ENCODE results near the gene ARHGAP44.

Gene ARHGAP44

GRCh38 chr17:12812877-12813276 is 23.6 kb downstream of the ARHGAP44 start:
- DNase-seq (ENCODE audit: extremely low spot score), result no peak
- CTCF ChIA-PET, result interaction anchor here (1.0 kb wide), 1 partner anchor 12 kb away, joined by 3 read pairs; no protein-coding TSS in a partner anchor
- POLR2A ChIA-PET, result no interaction called here
- TF ChIP-seq, protein P1, sequence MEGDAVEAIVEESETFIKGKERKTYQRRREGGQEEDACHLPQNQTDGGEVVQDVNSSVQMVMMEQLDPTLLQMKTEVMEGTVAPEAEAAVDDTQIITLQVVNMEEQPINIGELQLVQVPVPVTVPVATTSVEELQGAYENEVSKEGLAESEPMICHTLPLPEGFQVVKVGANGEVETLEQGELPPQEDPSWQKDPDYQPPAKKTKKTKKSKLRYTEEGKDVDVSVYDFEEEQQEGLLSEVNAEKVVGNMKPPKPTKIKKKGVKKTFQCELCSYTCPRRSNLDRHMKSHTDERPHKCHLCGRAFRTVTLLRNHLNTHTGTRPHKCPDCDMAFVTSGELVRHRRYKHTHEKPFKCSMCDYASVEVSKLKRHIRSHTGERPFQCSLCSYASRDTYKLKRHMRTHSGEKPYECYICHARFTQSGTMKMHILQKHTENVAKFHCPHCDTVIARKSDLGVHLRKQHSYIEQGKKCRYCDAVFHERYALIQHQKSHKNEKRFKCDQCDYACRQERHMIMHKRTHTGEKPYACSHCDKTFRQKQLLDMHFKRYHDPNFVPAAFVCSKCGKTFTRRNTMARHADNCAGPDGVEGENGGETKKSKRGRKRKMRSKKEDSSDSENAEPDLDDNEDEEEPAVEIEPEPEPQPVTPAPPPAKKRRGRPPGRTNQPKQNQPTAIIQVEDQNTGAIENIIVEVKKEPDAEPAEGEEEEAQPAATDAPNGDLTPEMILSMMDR (IDR thresholded peaks at IDR 0.05; ENCODE audit: control extremely low read depth, extremely low read depth, low read depth, missing control alignments), result no peak

GRCh38 chr17:12813664-12814063 is 24.4 kb downstream of the ARHGAP44 start:
- ChIA-PET CTCF (no interaction called here), POLR2A (no interaction called here)
- TF ChIP-seq, protein P1 (IDR thresholded peaks at IDR 0.05; ENCODE audit: control extremely low read depth, extremely low read depth, low read depth, missing control alignments), result no peak
- no peak for DNase-seq (ENCODE audit: extremely low spot score)

DNA sequence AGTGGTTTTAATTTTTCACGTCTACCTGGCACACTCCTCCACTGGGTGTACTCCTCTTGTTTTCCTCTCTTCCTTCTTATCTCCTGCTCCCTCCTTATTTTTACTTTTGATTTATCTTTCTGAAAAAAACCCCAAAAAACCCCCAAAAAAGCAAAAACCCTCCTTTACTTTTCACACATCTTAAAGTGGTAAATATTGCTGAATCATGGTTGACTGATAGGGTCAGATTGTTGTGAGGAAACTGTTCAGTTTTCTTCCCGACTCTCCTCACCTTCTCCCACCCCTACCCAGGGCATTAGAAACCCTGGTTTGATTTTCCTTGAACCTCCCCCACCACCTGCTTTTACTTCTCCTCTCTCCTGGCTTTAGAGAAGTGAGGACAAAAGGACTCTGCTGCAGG is 25.4 kb downstream of the ARHGAP44 start:
- POLR2A ChIA-PET, result no interaction called here
- no peak for DNase-seq (ENCODE audit: extremely low spot score)

GRCh38 chr17:12815642-12816141 is 26.4 kb downstream of the ARHGAP44 start:
- ChIA-PET CTCF (interaction anchor here (0.9 kb wide), 1 partner anchor 9 kb away, joined by 3 read pairs; no protein-coding TSS in a partner anchor), POLR2A (no interaction called here)
- TF ChIP-seq, protein P1 (IDR thresholded peaks at IDR 0.05; ENCODE audit: control extremely low read depth, extremely low read depth, low read depth, missing control alignments), result no peak
- peak; percentile 60 for DNase-seq (ENCODE audit: extremely low spot score)

More for the DNA sequence above, 25.4 kb downstream of the ARHGAP44 start:
- TF ChIP-seq, protein P1 (IDR thresholded peaks at IDR 0.05; ENCODE audit: control extremely low read depth, extremely low read depth, low read depth, missing control alignments), result no peak
- CTCF ChIA-PET, result no interaction called here

DNA sequence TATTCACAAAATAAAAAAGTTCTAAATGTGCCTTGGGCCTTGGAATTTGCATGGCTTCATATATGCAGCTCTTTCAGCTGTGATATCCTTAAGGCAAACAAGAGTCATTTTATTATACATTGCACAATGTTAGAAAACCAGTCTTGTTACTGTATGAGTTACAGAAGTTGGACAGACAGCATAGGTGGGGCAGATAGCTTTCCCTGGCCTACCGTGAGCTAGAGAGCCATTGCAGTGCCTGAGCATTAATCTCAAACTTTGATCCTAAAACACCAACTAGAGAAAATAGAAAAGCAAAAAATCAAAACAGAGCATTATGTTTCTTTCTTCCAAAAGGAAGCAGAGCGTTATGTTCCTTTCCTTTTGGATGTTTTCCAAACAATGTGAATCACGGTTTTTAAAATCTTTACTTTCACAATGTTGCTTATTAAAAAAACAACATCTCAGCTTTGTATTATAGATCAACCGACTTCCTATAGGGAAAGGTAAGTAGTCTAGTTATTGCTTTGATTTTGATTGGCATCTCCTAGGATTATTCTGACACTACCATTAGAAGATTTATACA is 32.2 kb downstream of the ARHGAP44 start:
- TF ChIP-seq, protein P1 (IDR thresholded peaks at IDR 0.05; ENCODE audit: control extremely low read depth, extremely low read depth, low read depth, missing control alignments), result no peak
- ChIA-PET CTCF (interaction anchor here (0.9 to 1.5 kb wide), 2 partner anchors 42 to 87 kb away, joined by 3 read pairs; no protein-coding TSS in a partner anchor), POLR2A (no interaction called here)

GRCh38 chr17:12826431-12826830 is 37.1 kb downstream of the ARHGAP44 start:
- POLR2A ChIA-PET, result no interaction called here
- TF ChIP-seq, protein P1 (IDR thresholded peaks at IDR 0.05; ENCODE audit: control extremely low read depth, extremely low read depth, low read depth, missing control alignments), result no peak
- CTCF ChIA-PET, result interaction anchor here (1.0 to 1.2 kb wide), 3 partner anchors 18 to 42 kb away, joined by 3 read pairs; no protein-coding TSS in a partner anchor
- no peak for DNase-seq (ENCODE audit: extremely low spot score)

More for the DNA sequence above, 32.2 kb downstream of the ARHGAP44 start:
- DNase-seq (ENCODE audit: extremely low spot score), result no peak
